Measurements from ENCODE around the gene CFAP126. TPM values are rescaled to one million over a fixed set of nuclear protein-coding genes. Genes with fewer than 3 reads are reported as not detected.
A peak's percentile ranks its signal among the peaks of the same experiment; 100 is the strongest.
"Not testable (repeated sequence)": the region's sequence is repeated elsewhere in the genome, so short reads cannot be mapped to it uniquely, and the experiment has no call there.

CFAP126 gene, protein sequence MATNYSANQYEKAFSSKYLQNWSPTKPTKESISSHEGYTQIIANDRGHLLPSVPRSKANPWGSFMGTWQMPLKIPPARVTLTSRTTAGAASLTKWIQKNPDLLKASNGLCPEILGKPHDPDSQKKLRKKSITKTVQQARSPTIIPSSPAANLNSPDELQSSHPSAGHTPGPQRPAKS
- not detected in 3 replicates for total RNA-seq

- no peaks in the 10 kb centered on the region for H3K9me3 Mint-ChIP-seq
- no peak for TF ChIP-seq CTCF (IDR thresholded peaks at IDR 0.05; ENCODE audit: unreplicated experiment)
Observed at GRCh38 chr1:161367684-161368400, at the start of gene CFAP126. Gene CFAP126 (minus strand): TSS chr1:161367876. CDS start chr1:161367868, 8 bp downstream.

GRCh38 chr1:161413050-161413449 lies 45.4 kb upstream of the CFAP126 start:
- H3K9me3 Mint-ChIP-seq; H3K27ac Mint-ChIP-seq; H3K36me3 Mint-ChIP-seq; DNase-seq (ENCODE audit: low spot score in 2 of 2, unreplicated experiment in 2 of 2); H3K4me3 Mint-ChIP-seq; H3K4me1 Mint-ChIP-seq: not testable (repeated sequence)
- peaks cover 36% of the 10 kb centered on the region for H3K27me3 Mint-ChIP-seq (ENCODE audit: low read depth)

More at GRCh38 chr1:161367684-161368400, at the start of gene CFAP126:
- no peaks in the 10 kb centered on the region for H3K27me3 Mint-ChIP-seq (ENCODE audit: low read depth)
- H3K27ac Mint-ChIP-seq, result peak within 1 kb of the TSS; percentile 11
- H3K4me1 Mint-ChIP-seq, result no peaks in the 10 kb centered on the region
- H3K4me3 Mint-ChIP-seq, result no peak within 1 kb of the TSS
- no peak for DNase-seq (ENCODE audit: low spot score in 2 of 2, unreplicated experiment in 2 of 2)
- H3K36me3 Mint-ChIP-seq, result peaks cover 19% of the 10 kb centered on the region

- H3K27ac Mint-ChIP-seq; H3K36me3 Mint-ChIP-seq; H3K4me1 Mint-ChIP-seq; H3K4me3 Mint-ChIP-seq; H3K9me3 Mint-ChIP-seq; DNase-seq (ENCODE audit: low spot score in 2 of 2, unreplicated experiment in 2 of 2): not testable (repeated sequence)
- H3K27me3 Mint-ChIP-seq (ENCODE audit: low read depth), result peaks cover 34% of the 10 kb centered on the region
Observed at GRCh38 chr1:161410636-161410970, 42.9 kb upstream of the CFAP126 start.

GRCh38 chr1:161409848-161410635 lies 42.4 kb upstream of the CFAP126 start:
- not testable (repeated sequence) for H3K4me3 Mint-ChIP-seq; DNase-seq (ENCODE audit: low spot score in 2 of 2, unreplicated experiment in 2 of 2); H3K4me1 Mint-ChIP-seq; H3K27ac Mint-ChIP-seq; H3K9me3 Mint-ChIP-seq; H3K36me3 Mint-ChIP-seq
- H3K27me3 Mint-ChIP-seq (ENCODE audit: low read depth), result peaks cover 37% of the 10 kb centered on the region

GRCh38 chr1:161408429-161409052 lies 40.9 kb upstream of the CFAP126 start:
- H3K27ac Mint-ChIP-seq, result no peak overlapping the region
- H3K4me3 Mint-ChIP-seq, result no peak overlapping the region
- no peaks in the 10 kb centered on the region for H3K9me3 Mint-ChIP-seq
- DNase-seq (ENCODE audit: low spot score in 2 of 2, unreplicated experiment in 2 of 2), result no peak
- no peak for TF ChIP-seq CTCF (IDR thresholded peaks at IDR 0.05; ENCODE audit: unreplicated experiment)
- peaks cover 36% of the 10 kb centered on the region for H3K27me3 Mint-ChIP-seq (ENCODE audit: low read depth)
- no peaks in the 10 kb centered on the region for H3K36me3 Mint-ChIP-seq
- H3K4me1 Mint-ChIP-seq, result peaks cover 2% of the 10 kb centered on the region

- DNase-seq (ENCODE audit: low spot score in 2 of 2, unreplicated experiment in 2 of 2), result no peak
- TF ChIP-seq CTCF (IDR thresholded peaks at IDR 0.05; ENCODE audit: unreplicated experiment), result no peak
- peaks cover 2% of the 10 kb centered on the region for H3K4me1 Mint-ChIP-seq
- no peaks in the 10 kb centered on the region for H3K9me3 Mint-ChIP-seq
- no peaks in the 10 kb centered on the region for H3K36me3 Mint-ChIP-seq
- no peak overlapping the region for H3K4me3 Mint-ChIP-seq
- H3K27ac Mint-ChIP-seq, result no peak overlapping the region
- peaks cover 31% of the 10 kb centered on the region for H3K27me3 Mint-ChIP-seq (ENCODE audit: low read depth)
Observed at GRCh38 chr1:161407451-161407985, 39.8 kb upstream of the CFAP126 start.

DNA sequence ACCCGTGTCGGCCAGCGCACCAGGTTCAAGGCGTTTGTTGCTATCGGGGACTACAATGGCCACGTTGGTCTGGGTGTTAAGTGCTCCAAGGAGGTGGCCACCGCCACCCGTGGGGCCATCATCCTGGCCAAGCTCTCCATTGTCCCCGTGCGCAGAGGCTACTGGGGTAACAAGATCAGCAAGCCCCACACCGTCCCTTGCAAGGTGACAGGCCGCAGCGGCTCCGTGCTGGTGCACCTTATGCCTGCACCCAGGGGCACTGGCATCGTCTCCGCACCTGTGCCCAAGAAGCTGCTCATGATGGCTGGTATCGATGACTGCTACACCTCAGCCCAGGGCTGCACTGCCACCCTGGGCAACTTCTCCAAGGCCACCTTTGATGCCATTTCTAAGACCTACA lies 38.9 kb upstream of the CFAP126 start:
- not testable (repeated sequence) for H3K4me3 Mint-ChIP-seq; H3K27ac Mint-ChIP-seq; DNase-seq (ENCODE audit: low spot score in 2 of 2, unreplicated experiment in 2 of 2); H3K4me1 Mint-ChIP-seq; H3K36me3 Mint-ChIP-seq; H3K9me3 Mint-ChIP-seq
- peaks cover 32% of the 10 kb centered on the region for H3K27me3 Mint-ChIP-seq (ENCODE audit: low read depth)
